Erythroblast (primary cell): ENCODE results near the gene CEACAM19.
"Not testable (repeated sequence)": the region's sequence is repeated elsewhere in the genome, so short reads cannot be mapped to it uniquely, and the experiment has no call there.

Source experiments
- DNase-seq, 2 experiments: peaks; one replicate each; lab custom pipeline; 2025; lab: John Stamatoyannopoulos, UW
- GATA1 ChIP-seq: IDR thresholded peaks from 2 replicates; pipeline ENCODE4 v1.6.1; 2011; ENCODE audit warnings: low read depth, mild to moderate bottlenecking, control low read depth, low read length, moderate library complexity
- POLR2A ChIP-seq: IDR thresholded peaks from 2 replicates; pipeline ENCODE4 v1.6.1; 2011; ENCODE audit warnings: mild to moderate bottlenecking, low read length

The CEACAM19 gene

GRCh38 chr19:44708940-44709339 lies 37.7 kb downstream of the CEACAM19 start:
- no peak for TF ChIP-seq POLR2A
- no peak for TF ChIP-seq GATA1
- DNase-seq: no peak

- DNase-seq: not testable (repeated sequence)
These were observed 38.4 kb downstream of the CEACAM19 start for GRCh38 chr19:44709434-44710266.

GRCh38 chr19:44710483-44710882 lies 39.2 kb downstream of the CEACAM19 start:
- DNase-seq: no peak
- TF ChIP-seq POLR2A (no peak), GATA1 (no peak)

- TF ChIP-seq GATA1: no peak
- TF ChIP-seq POLR2A: no peak
- no peak for DNase-seq
These were observed 41.7 kb downstream of the CEACAM19 start for GRCh38 chr19:44712864-44713515.

- TF ChIP-seq POLR2A: no peak
- TF ChIP-seq GATA1: no peak
- no peak for DNase-seq
These were observed 43.4 kb downstream of the CEACAM19 start for GRCh38 chr19:44714597-44715169.

- DNase-seq: no peak
- no peak for TF ChIP-seq GATA1
- no peak for TF ChIP-seq POLR2A
These were observed 46.3 kb downstream of the CEACAM19 start for GRCh38 chr19:44717603-44718002.

GRCh38 chr19:44718441-44719261 lies 47.4 kb downstream of the CEACAM19 start:
- DNase-seq: no peak
- TF ChIP-seq GATA1 (no peak), POLR2A (no peak)

GRCh38 chr19:44719262-44719701 lies 48.0 kb downstream of the CEACAM19 start:
- TF ChIP-seq POLR2A: no peak
- no peak for TF ChIP-seq GATA1
- DNase-seq: no peak

GRCh38 chr19:44720396-44720795 lies 49.1 kb downstream of the CEACAM19 start:
- not testable (repeated sequence) for DNase-seq

GRCh38 chr19:44720945-44721344 lies 49.7 kb downstream of the CEACAM19 start:
- TF ChIP-seq POLR2A: no peak
- TF ChIP-seq GATA1: no peak
- no peak for DNase-seq

GRCh38 chr19:44721369-44721768 lies 50.1 kb downstream of the CEACAM19 start:
- DNase-seq: not testable (repeated sequence)

GRCh38 chr19:44722131-44723121 lies 51.1 kb downstream of the CEACAM19 start:
- no peak for DNase-seq
- TF ChIP-seq GATA1: no peak
- no peak for TF ChIP-seq POLR2A

GRCh38 chr19:44723299-44723951 lies 52.1 kb downstream of the CEACAM19 start:
- DNase-seq: no peak
- TF ChIP-seq GATA1 (no peak), POLR2A (no peak)
